K562 (cell line): ENCODE results near the gene SMCP. TPM values are rescaled to one million over a fixed set of nuclear protein-coding genes. Genes with fewer than 3 reads are reported as not detected.

Experiments used
- ATAC-seq: fragments of 200-7000 bp; cut with Tn5 transposase; 3 replicates; pipeline ENCODE4 v1.9.1; 2020; ENCODE audit warnings: moderate library complexity
- BruUV-seq: library from RNA; stranded (reverse); fragments of 400-500 nt; replicated peaks from 2 replicates; lab custom pipeline; 2021; lab: Mats Ljungman, UMichigan
- CTCF ChIA-PET: fragments of 300-600 bp; formaldehyde crosslinking; extraction: SDS; loops from one replicate; lab custom pipeline; 2021; ENCODE audit warnings: low intra/inter-chr PET ratio; lab: Yijun Ruan, JAX
- POLR2A ChIA-PET: fragments of 300-600, 350-650 bp; sonication (Branson Sonifier 250); formaldehyde crosslinking; extraction: SDS; loops from one replicate; lab custom pipeline; 2021; ENCODE audit warnings: antibody characterized with exemption, inconsistent platforms; lab: Yijun Ruan, JAX
- DNase-seq, 4 experiments: peaks; one replicate each; pipeline versions ENCODE4 v3.0.0 to v3.0.0-alpha.2; 2011 to 2018; ENCODE audit warnings: low spot score in 3 of 4, mixed read lengths in 3 of 4; ENCODE audit errors: extremely low read depth in 1 of 4
- FAIRE-seq: peaks from 2 replicates; lab custom pipeline; 2011; peaks lifted over from hg19 to GRCh38; lab: Jason Lieb, UNC
- H2AFZ ChIP-seq: 2 replicates; pipeline ENCODE4 v1.6.0; 2011; ENCODE audit warnings: low read depth, low read length, control low read depth, inconsistent platforms
- H3K27ac ChIP-seq: fragments of 200-600 bp; 3 replicates; pipeline ENCODE4 v1.8.0; 2011; ENCODE audit warnings: low read depth, mild to moderate bottlenecking, control low read depth, inconsistent platforms, low read length, moderate library complexity, mixed read lengths; ENCODE audit errors: extremely low read depth
- H3K27me3 ChIP-seq, 2 experiments: fragments of 300-600 bp in 1 of 2; 2 replicates in 1 of 2; 3 replicates in 1 of 2; pipeline versions ENCODE4 v1.6.0 to v1.8.0; 2011; ENCODE audit warnings: inconsistent platforms in 2 of 2, low read length in 2 of 2, mild to moderate bottlenecking in 1 of 2, mixed read lengths in 1 of 2, moderate library complexity in 1 of 2; ENCODE audit not compliant: control insufficient read depth in 2 of 2, insufficient read depth in 2 of 2
- H3K36me3 ChIP-seq: fragments of 300-600 bp; 3 replicates; pipeline ENCODE4 v1.8.0; 2011; ENCODE audit warnings: mild to moderate bottlenecking, low read length, inconsistent platforms; ENCODE audit not compliant: control insufficient read depth, insufficient read depth
- H3K4me1 ChIP-seq, 2 experiments: fragments of 200-600 bp in 1 of 2; replicated peaks in 1 of 2; 2 replicates in 1 of 2; 3 replicates in 1 of 2; pipeline versions ENCODE4 v1.5.1 to v1.8.0; 2011; ENCODE audit warnings: inconsistent platforms in 2 of 2, low read length in 2 of 2, mild to moderate bottlenecking in 1 of 2, mixed read lengths in 1 of 2, moderate library complexity in 1 of 2; ENCODE audit not compliant: control insufficient read depth in 2 of 2, insufficient read depth in 2 of 2
- H3K4me2 ChIP-seq: 2 replicates; pipeline ENCODE4 v1.6.1; 2011; ENCODE audit warnings: low read length, control low read depth, inconsistent platforms, mixed read lengths; ENCODE audit not compliant: insufficient read depth
- H3K4me3 ChIP-seq: fragments of 200-600 bp; sonication (generic), shearing (Covaris generic); 2 replicates; pipeline ENCODE4 v1.5.1; 2016; ENCODE audit warnings: control low read depth, inconsistent platforms
- H3K79me2 ChIP-seq: fragments of 200-600 bp; 3 replicates; pipeline ENCODE4 v1.8.0; 2011; ENCODE audit warnings: low read length, inconsistent platforms; ENCODE audit not compliant: control insufficient read depth, insufficient read depth
- H3K9ac ChIP-seq, 2 experiments: 2 replicates each; pipeline versions ENCODE4 v1.6.0 to v1.6.1; 2011; ENCODE audit warnings: low read depth in 2 of 2, low read length in 2 of 2, control low read depth in 1 of 2, inconsistent platforms in 1 of 2, mild to moderate bottlenecking in 1 of 2, mixed read lengths in 1 of 2; ENCODE audit not compliant: insufficient read depth in 1 of 2
- H3K9me1 ChIP-seq: one replicate; pipeline ENCODE4 v1.6.0; 2011; ENCODE audit warnings: inconsistent platforms, mild to moderate bottlenecking, low read length, moderate library complexity; ENCODE audit not compliant: control insufficient read depth, insufficient read depth
- H3K9me3 ChIP-seq: replicated peaks from 2 replicates; pipeline ENCODE4 v1.5.1; 2011; ENCODE audit warnings: low read depth, low read length, inconsistent platforms; ENCODE audit not compliant: control insufficient read depth, insufficient read depth
- H4K20me1 ChIP-seq: replicated peaks from 2 replicates; pipeline ENCODE4 v1.6.1; 2011; ENCODE audit warnings: low read length, inconsistent platforms, mixed read lengths; ENCODE audit not compliant: control insufficient read depth, insufficient read depth
- FOXK2 ChIP-seq, 2 experiments: fragments of 450-650 bp; IDR thresholded peaks in 1 of 2; conservative IDR thresholded peaks in 1 of 2; 2 replicates each; pipeline ENCODE4 v1.6.1; 2016; ENCODE audit warnings: low read depth in 2 of 2, mild to moderate bottlenecking in 1 of 2
- MCM2 ChIP-seq: fragments of 450-650 bp; IDR thresholded peaks from 2 replicates; pipeline ENCODE4 v1.6.1; 2017; ENCODE audit warnings: low read depth, mild to moderate bottlenecking
- MTA2 ChIP-seq: fragments of 450-650 bp; IDR thresholded peaks from 2 replicates; pipeline ENCODE4 v1.6.1; 2016; ENCODE audit warnings: low read depth
- NFATC3 ChIP-seq: fragments of 450-650 bp; IDR thresholded peaks from 2 replicates; pipeline ENCODE4 v1.6.1; 2017; ENCODE audit warnings: mild to moderate bottlenecking
- POLR2B ChIP-seq: fragments of 450-650 bp; IDR thresholded peaks from 2 replicates; pipeline ENCODE4 v1.6.1; 2018; ENCODE audit warnings: low read depth; ENCODE audit not compliant: partially characterized antibody
- PTTG1 ChIP-seq: fragments of 450-650 bp; IDR thresholded peaks from 2 replicates; pipeline ENCODE4 v1.6.1; 2016; ENCODE audit warnings: low read depth, mild to moderate bottlenecking, missing genetic modification characterization, missing compliant biosample characterization
- RBFOX2 ChIP-seq: fragments of 200-400 bp; formaldehyde crosslinking; IDR thresholded peaks from 2 replicates; pipeline ENCODE4 v1.6.1; 2017; ENCODE audit warnings: low read depth, mild to moderate bottlenecking, low read length, moderate library complexity
- SMC3 ChIP-seq: conservative IDR thresholded peaks from 2 replicates; pipeline ENCODE4 v1.6.1; 2011; ENCODE audit warnings: low read depth, low read length, improper control_type of control experiment; ENCODE audit not compliant: insufficient read depth
- TEAD1 ChIP-seq, 2 experiments: fragments of 450-650 bp in 1 of 2; sonication (generic) in 1 of 2; formaldehyde crosslinking; IDR thresholded peaks; 2 replicates each; pipeline versions ENCODE4 v1.4.0 to v1.8.0; 2020 to 2022; ENCODE audit warnings: mild to moderate bottlenecking in 2 of 2, missing genetic modification reagents in 1 of 2
- TRIM28 ChIP-seq: fragments of 450-650 bp; IDR thresholded peaks from 2 replicates; pipeline ENCODE4 v1.6.1; 2017
- ZNF23 ChIP-seq: fragments of 250-450 bp; sonication (Bioruptor Pico); IDR thresholded peaks from 2 replicates; pipeline ENCODE4 v1.4.0; 2020; ENCODE audit warnings: mild to moderate bottlenecking
- ZNF57 ChIP-seq: fragments of 450-650 bp; formaldehyde crosslinking; IDR thresholded peaks from 2 replicates; pipeline ENCODE4 v1.4.0; 2020; ENCODE audit warnings: mild to moderate bottlenecking, moderate library complexity
- ZNF717 ChIP-seq: fragments of 250-450 bp; sonication (Bioruptor Pico); IDR thresholded peaks from 2 replicates; pipeline ENCODE4 v1.5.0; 2021
- WGBS: fragments of 100-300 bp; shearing (Covaris generic); methylation state at CpG from one replicate; pipeline ENCODE4 v1.1.6; 2016; ENCODE audit warnings: low coverage, mixed read lengths; ENCODE audit not compliant: insufficient coverage; ENCODE audit errors: missing lambda C conversion rate; 5-methylcytosine and 5-hydroxymethylcytosine counted together
- in situ Hi-C: fragments of 300-500 bp; cut with MboI; formaldehyde crosslinking; loops from 4 replicates; pipeline ENCODE4 v1.15.0; 2018; ENCODE audit warnings: inconsistent platforms, mixed read lengths
- intact Hi-C: fragments of 100-400 bp; cut with micrococcal nuclease; formaldehyde crosslinking; loops from 2 replicates; pipeline ENCODE4 v1.14.2; 2022
- polyA plus RNA-seq, 8 experiments: library from polyadenylated mRNA; depleted of rRNA in 4 of 8; stranded (reverse) in 5 of 8; unstranded in 3 of 8; fragments of >200 nt; fragmentation: Nextera tagmentation in 2 of 8; fragmentation: Illumina TruSeq in 1 of 8; extraction: Ambion mirVana in 2 of 8; extraction: Trizol in 1 of 8; gene quantifications; 2 replicates each; pipeline versions ENCODE4 v1.2.1 to v1.2.3, GENCODE V29; 2011 to 2014; ENCODE audit warnings: inconsistent platforms in 1 of 8, missing spikeins in 1 of 8
- total RNA-seq, 7 experiments: library from RNA; depleted of rRNA in 6 of 7; stranded (reverse); fragments of >200 nt in 6 of 7; fragmentation: Illumina TruSeq in 2 of 7; extraction: Trizol in 2 of 7; gene quantifications; 2 replicates each; pipeline versions ENCODE4 v1.2.1 to v1.2.3, GENCODE V29; 2011 to 2021; ENCODE audit warnings: low replicate concordance in 1 of 7
- TF ChIP-seq, protein P1 (sequence below): fragments of 450-650 bp; IDR thresholded peaks from 2 replicates; pipeline ENCODE4 v1.6.1; 2016; ENCODE audit warnings: low read depth, mild to moderate bottlenecking, moderate library complexity
- TF ChIP-seq, protein P2 (sequence below): sonication (generic); formaldehyde crosslinking; IDR thresholded peaks from 2 replicates; pipeline ENCODE4 v1.4.0; 2020; ENCODE audit warnings: mild to moderate bottlenecking, missing genetic modification reagents

SMCP gene
- total and polyA plus RNA-seq, 9 of the 15 experiments (the other 6 are each of a cell fraction or from before 2014, with no cell fraction given): not detected

DNA sequence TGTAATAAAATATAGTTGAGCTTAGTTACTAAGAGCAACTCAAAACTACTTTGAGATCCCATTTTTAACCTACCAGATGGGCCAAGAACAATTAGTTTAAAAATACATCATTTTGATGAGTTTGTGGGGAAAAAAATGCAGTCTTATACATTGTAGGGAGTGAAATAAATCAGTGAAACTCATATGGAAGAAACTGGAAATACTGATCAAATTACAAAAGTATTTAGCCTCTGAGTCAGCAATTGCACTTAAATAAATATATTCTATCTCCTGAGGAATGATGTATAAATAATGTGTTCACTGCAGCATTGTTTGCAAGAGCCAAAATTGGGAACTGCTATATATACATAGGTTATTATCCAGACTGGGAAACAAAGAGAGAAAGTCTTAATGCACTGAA, 4.6 kb upstream of the SMCP start:
- in situ Hi-C loops (loop anchor here (10.0 kb wide), 2 partner anchors 321 to 351 kb away; no protein-coding TSS in a partner anchor), intact Hi-C loops (loop anchor here (5.0 to 10.0 kb wide), 2 partner anchors 319 to 351 kb away; no protein-coding TSS in a partner anchor)
- TF ChIP-seq ZNF23: no peak
- no peak for TF ChIP-seq ZNF57 (CRISPR knock-in tag)
- no peak for TF ChIP-seq RBFOX2
- no peak for TF ChIP-seq MTA2
- no peak for TF ChIP-seq POLR2B
- no peak for TF ChIP-seq TEAD1 (CRISPR knock-in tag; IDR thresholded peaks at IDR 0.05)
- no peak for FAIRE-seq
- H3K4me2 ChIP-seq: no peak overlapping the region
- no peak overlapping the region for H3K9ac ChIP-seq
- CTCF ChIA-PET: interaction anchor here (0.8 kb wide), 1 partner anchor 349 kb away, joined by 3 read pairs; no protein-coding TSS in a partner anchor
- H4K20me1 ChIP-seq: no peaks in the 10 kb centered on the region
- no peaks in the 10 kb centered on the region for H3K9me1 ChIP-seq
- no peaks in the 10 kb centered on the region for H3K36me3 ChIP-seq
- no peak overlapping the region for H2AFZ ChIP-seq
- no peak for ATAC-seq
- H3K27me3 ChIP-seq: no peaks in the 10 kb centered on the region; a peak in 1 of 5 replicates
- no peak overlapping the region for H3K27ac ChIP-seq
- no peak for DNase-seq
- no TSS peak for BruUV-seq
- no peaks in the 10 kb centered on the region for H3K79me2 ChIP-seq
- no peak overlapping the region for H3K4me3 ChIP-seq
- no peaks in the 10 kb centered on the region for H3K4me1 ChIP-seq
- no peaks in the 10 kb centered on the region for H3K9me3 ChIP-seq
- POLR2A ChIA-PET: no interaction called here

- DNase-seq: no peak
- no peak for FAIRE-seq
- no peaks in the 10 kb centered on the region for H3K79me2 ChIP-seq
- no peaks in the 10 kb centered on the region for H3K27me3 ChIP-seq
- BruUV-seq: no TSS peak
- H3K4me3 ChIP-seq: no peak overlapping the region
- H4K20me1 ChIP-seq: no peaks in the 10 kb centered on the region
- intact Hi-C loops: loop anchor here (5.0 to 10.0 kb wide), 2 partner anchors 40 to 348 kb away; no protein-coding TSS in a partner anchor
- no peaks in the 10 kb centered on the region for H3K9me1 ChIP-seq
- TF ChIP-seq SMC3 (no peak), NFATC3 (no peak), PTTG1 (tag) (no peak), ZNF717 (CRISPR knock-in tag) (no peak), TRIM28 (no peak), FOXK2 (conservative IDR thresholded peaks at IDR 0.05 in 1 of 2, IDR thresholded peaks at IDR 0.05 in 1 of 2; ENCODE audit: low read depth in 2 of 2) (no peak), MCM2 (no peak)
- TF ChIP-seq, protein P1, sequence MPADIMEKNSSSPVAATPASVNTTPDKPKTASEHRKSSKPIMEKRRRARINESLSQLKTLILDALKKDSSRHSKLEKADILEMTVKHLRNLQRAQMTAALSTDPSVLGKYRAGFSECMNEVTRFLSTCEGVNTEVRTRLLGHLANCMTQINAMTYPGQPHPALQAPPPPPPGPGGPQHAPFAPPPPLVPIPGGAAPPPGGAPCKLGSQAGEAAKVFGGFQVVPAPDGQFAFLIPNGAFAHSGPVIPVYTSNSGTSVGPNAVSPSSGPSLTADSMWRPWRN: no peak
- TF ChIP-seq, protein P2, sequence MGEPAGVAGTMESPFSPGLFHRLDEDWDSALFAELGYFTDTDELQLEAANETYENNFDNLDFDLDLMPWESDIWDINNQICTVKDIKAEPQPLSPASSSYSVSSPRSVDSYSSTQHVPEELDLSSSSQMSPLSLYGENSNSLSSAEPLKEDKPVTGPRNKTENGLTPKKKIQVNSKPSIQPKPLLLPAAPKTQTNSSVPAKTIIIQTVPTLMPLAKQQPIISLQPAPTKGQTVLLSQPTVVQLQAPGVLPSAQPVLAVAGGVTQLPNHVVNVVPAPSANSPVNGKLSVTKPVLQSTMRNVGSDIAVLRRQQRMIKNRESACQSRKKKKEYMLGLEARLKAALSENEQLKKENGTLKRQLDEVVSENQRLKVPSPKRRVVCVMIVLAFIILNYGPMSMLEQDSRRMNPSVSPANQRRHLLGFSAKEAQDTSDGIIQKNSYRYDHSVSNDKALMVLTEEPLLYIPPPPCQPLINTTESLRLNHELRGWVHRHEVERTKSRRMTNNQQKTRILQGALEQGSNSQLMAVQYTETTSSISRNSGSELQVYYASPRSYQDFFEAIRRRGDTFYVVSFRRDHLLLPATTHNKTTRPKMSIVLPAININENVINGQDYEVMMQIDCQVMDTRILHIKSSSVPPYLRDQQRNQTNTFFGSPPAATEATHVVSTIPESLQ (CRISPR knock-in tag): no peak
- TF ChIP-seq, all 486 proteins: peak for 0
- no peak overlapping the region for H2AFZ ChIP-seq
- H3K4me2 ChIP-seq: no peak overlapping the region
- CTCF ChIA-PET: interaction anchor here (1.1 kb wide), 1 partner anchor 223 kb away, joined by 3 read pairs; no protein-coding TSS in a partner anchor
- 0% methylated on average over 1 of the region's 1 CpG for WGBS
- no peak overlapping the region for H3K9ac ChIP-seq
- no peaks in the 10 kb centered on the region for H3K4me1 ChIP-seq
- H3K36me3 ChIP-seq: no peaks in the 10 kb centered on the region
- POLR2A ChIA-PET: no interaction called here
- ATAC-seq: no peak
- in situ Hi-C loops: loop anchor here (10.0 kb wide), 2 partner anchors 318 to 348 kb away; no protein-coding TSS in a partner anchor
- H3K27ac ChIP-seq: no peak overlapping the region
- H3K9me3 ChIP-seq: no peaks in the 10 kb centered on the region
Measured at GRCh38 chr1:152876827-152877226, 1.3 kb upstream of the SMCP start.
